ENCODE results near the gene METRNL.

METRNL gene

DNA sequence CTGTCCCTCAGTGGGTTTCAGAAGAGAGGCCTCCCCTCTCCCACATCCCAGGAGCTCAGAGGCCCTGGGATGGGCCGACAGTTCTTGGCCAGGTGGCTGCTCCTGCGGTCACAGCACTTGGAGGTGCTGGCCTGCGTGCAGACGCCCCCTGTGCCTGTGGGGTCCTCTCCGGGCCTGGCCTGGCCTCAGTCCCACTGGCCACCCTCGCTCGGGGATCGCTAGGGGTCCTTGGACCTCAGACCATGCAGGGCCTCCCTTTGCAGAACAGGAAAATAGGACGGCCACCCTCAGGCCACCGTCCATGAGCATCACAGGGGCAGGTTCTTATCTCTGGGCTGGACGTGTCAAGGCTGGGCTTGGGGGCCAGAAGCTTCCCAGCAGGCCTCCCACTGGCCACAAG is 30.0 kb downstream of the METRNL start:
- Histone ChIP-seq H3K27me3 (ENCODE audit: control insufficient read depth, low read length) (0 out of 2 replicates have a peak, but pooled peaks cover 5% of the 10 kb centered on the region), H3K4me1 (ENCODE audit: control insufficient read depth, low read length) (peaks cover 21% of the 10 kb centered on the region), H3K9me3 (ENCODE audit: control insufficient read depth, insufficient read depth, low read length) (no peaks in the 10 kb centered on the region), H3K9me2 (replicated peaks; ENCODE audit: control insufficient read depth, low read length) (no peaks in the 10 kb centered on the region), H3K27ac (ENCODE audit: low read depth, low read length) (no peak overlapping the region), H3K4me3 (ENCODE audit: low read length) (no peak overlapping the region), H3K36me3 (ENCODE audit: control insufficient read depth, low read length) (no peaks in the 10 kb centered on the region), H4K20me1 (ENCODE audit: control insufficient read depth, insufficient read depth, low read depth, low read length) (no peaks in the 10 kb centered on the region), H3K79me2 (ENCODE audit: control insufficient read depth, low read length) (no peaks in the 10 kb centered on the region), H3K4me2 (ENCODE audit: low read length) (no peak overlapping the region), H3F3A (ENCODE audit: control insufficient read depth, insufficient read depth) (peaks cover 7% of the 10 kb centered on the region)
- TF ChIP-seq, protein P1, sequence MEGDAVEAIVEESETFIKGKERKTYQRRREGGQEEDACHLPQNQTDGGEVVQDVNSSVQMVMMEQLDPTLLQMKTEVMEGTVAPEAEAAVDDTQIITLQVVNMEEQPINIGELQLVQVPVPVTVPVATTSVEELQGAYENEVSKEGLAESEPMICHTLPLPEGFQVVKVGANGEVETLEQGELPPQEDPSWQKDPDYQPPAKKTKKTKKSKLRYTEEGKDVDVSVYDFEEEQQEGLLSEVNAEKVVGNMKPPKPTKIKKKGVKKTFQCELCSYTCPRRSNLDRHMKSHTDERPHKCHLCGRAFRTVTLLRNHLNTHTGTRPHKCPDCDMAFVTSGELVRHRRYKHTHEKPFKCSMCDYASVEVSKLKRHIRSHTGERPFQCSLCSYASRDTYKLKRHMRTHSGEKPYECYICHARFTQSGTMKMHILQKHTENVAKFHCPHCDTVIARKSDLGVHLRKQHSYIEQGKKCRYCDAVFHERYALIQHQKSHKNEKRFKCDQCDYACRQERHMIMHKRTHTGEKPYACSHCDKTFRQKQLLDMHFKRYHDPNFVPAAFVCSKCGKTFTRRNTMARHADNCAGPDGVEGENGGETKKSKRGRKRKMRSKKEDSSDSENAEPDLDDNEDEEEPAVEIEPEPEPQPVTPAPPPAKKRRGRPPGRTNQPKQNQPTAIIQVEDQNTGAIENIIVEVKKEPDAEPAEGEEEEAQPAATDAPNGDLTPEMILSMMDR (IDR thresholded peaks at IDR 0.05; ENCODE audit: low read depth, low read length, poor library complexity, severe bottlenecking): no peak
- TF ChIP-seq EZH2phosphoT487 (IDR thresholded peaks at IDR 0.05; ENCODE audit: borderline replicate concordance, low read length): no peak

DNA sequence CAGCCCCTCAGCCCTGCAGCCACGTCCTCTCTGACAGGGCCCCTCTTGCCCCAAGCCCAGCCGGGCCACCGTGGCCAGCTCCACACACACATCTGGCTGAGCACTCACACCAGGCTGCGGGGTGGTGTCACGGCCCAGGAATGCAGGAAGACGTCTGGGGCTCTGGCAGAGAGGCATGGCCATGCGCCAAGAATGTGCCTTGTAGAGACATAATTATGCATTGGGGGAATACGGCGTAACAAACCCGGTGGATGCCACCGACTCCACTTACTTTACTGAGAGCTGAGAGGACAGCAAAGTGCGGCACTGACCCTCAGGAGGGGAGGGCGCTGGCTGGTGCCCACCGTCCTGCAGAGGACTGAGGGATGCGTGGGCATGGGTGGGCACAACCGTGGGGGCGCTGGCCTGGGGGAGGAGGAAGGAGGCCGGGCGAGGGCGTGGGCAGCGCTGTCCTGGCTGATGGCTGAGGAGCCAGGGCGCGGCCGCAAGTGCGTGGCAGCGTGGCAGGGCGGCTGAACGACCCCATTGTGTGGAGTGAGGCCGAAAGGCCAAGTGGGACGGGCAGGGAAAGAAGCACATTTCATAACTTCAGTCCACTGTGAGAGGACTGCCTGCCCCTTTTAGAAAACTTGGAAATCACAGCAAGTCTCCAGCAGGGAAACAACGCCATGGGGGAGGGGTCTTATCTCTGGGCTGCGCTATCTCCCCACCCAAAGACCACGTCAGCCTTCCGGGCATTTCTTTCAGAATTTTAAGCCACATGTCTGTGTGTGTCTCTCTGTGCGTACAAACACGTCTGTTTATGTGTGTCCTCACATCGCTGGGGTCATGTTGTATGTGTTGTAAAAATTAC is 30.6 kb downstream of the METRNL start:
- Histone ChIP-seq H3K9me2 (replicated peaks; ENCODE audit: control insufficient read depth, low read length) (no peaks in the 10 kb centered on the region), H3K9me3 (ENCODE audit: control insufficient read depth, insufficient read depth, low read length) (no peaks in the 10 kb centered on the region), H3K4me1 (ENCODE audit: control insufficient read depth, low read length) (peaks cover 21% of the 10 kb centered on the region), H3K4me3 (ENCODE audit: low read length) (no peak overlapping the region), H4K20me1 (ENCODE audit: control insufficient read depth, insufficient read depth, low read depth, low read length) (no peaks in the 10 kb centered on the region), H3K4me2 (ENCODE audit: low read length) (no peak overlapping the region), H3K36me3 (ENCODE audit: control insufficient read depth, low read length) (no peaks in the 10 kb centered on the region), H3K79me2 (ENCODE audit: control insufficient read depth, low read length) (no peaks in the 10 kb centered on the region), H3K27ac (ENCODE audit: low read depth, low read length) (no peak overlapping the region), H3K27me3 (ENCODE audit: control insufficient read depth, low read length) (0 out of 2 replicates have a peak, but pooled peaks cover 5% of the 10 kb centered on the region), H3F3A (ENCODE audit: control insufficient read depth, insufficient read depth) (peaks cover 7% of the 10 kb centered on the region)
- TF ChIP-seq, protein P1 (IDR thresholded peaks at IDR 0.05; ENCODE audit: low read depth, low read length, poor library complexity, severe bottlenecking): no peak
- no peak for TF ChIP-seq EZH2phosphoT487 (IDR thresholded peaks at IDR 0.05; ENCODE audit: borderline replicate concordance, low read length)

DNA sequence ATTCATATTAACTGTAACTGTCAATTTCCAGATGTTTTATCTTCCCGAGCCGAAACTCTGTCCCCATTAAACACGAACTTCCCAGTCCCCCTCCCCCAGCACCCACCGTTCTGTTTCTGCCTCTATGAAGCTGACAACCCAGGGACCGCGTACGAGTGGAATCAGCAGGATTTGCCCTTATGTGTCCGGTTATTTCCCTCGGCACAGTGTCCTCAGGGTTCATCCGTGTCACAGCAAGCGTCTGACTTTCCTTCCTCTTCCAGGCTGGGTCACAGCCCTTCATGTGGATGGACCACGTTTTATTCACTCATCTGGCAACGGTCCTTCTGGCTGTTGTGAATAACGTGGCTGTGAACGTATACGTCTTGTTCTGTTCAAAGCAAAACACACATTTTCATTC is 31.3 kb downstream of the METRNL start:
- Histone ChIP-seq H4K20me1 (ENCODE audit: control insufficient read depth, insufficient read depth, low read depth, low read length) (no peaks in the 10 kb centered on the region), H3K4me1 (ENCODE audit: control insufficient read depth, low read length) (peaks cover 21% of the 10 kb centered on the region), H3K27me3 (ENCODE audit: control insufficient read depth, low read length) (0 out of 2 replicates have a peak, but pooled peaks cover 5% of the 10 kb centered on the region), H3K27ac (ENCODE audit: low read depth, low read length) (no peak overlapping the region), H3F3A (ENCODE audit: control insufficient read depth, insufficient read depth) (peaks cover 7% of the 10 kb centered on the region), H3K9me3 (ENCODE audit: control insufficient read depth, insufficient read depth, low read length) (no peaks in the 10 kb centered on the region), H3K4me2 (ENCODE audit: low read length) (no peak overlapping the region), H3K79me2 (ENCODE audit: control insufficient read depth, low read length) (no peaks in the 10 kb centered on the region), H3K36me3 (ENCODE audit: control insufficient read depth, low read length) (no peaks in the 10 kb centered on the region), H3K9me2 (replicated peaks; ENCODE audit: control insufficient read depth, low read length) (no peaks in the 10 kb centered on the region), H3K4me3 (ENCODE audit: low read length) (no peak overlapping the region)
- TF ChIP-seq EZH2phosphoT487 (IDR thresholded peaks at IDR 0.05; ENCODE audit: borderline replicate concordance, low read length): no peak
- TF ChIP-seq, protein P1 (IDR thresholded peaks at IDR 0.05; ENCODE audit: low read depth, low read length, poor library complexity, severe bottlenecking): no peak
